Activated CD4-positive, alpha-beta T cell treated with anti-CD3 and anti-CD28 coated beads, Interleukin-10, Interleukin-2, amounts not matched to agents 100 ng/mL and 50 ng/mL, durations not matched to agents 16 hours and 8 hours (primary cell): ENCODE measurements around the gene PLCL2.

Experiments
- DNase-seq: peaks from one replicate; pipeline ENCODE4 v3.0.0-alpha.2; 2020

The PLCL2 gene

GRCh38 chr3:17132286-17133115 lies 247.7 kb downstream of the PLCL2 start:
- DNase-seq: no peak

- DNase-seq: no peak
Measured at GRCh38 chr3:17133632-17134545, 249.1 kb downstream of the PLCL2 start.

- no peak for DNase-seq
Measured at GRCh38 chr3:17135696-17136095, 250.9 kb downstream of the PLCL2 start.

GRCh38 chr3:17136136-17136721 lies 251.5 kb downstream of the PLCL2 start:
- DNase-seq: no peak

GRCh38 chr3:17137321-17137826 lies 252.6 kb downstream of the PLCL2 start:
- no peak for DNase-seq

- no peak for DNase-seq
Measured at GRCh38 chr3:17138246-17139039, 253.7 kb downstream of the PLCL2 start.
